Esophagus muscularis mucosa (tissue), 4 donors: ENCODE data around the gene ELANE. TPM values are rescaled to one million over a fixed set of nuclear protein-coding genes. Genes with fewer than 3 reads are reported as not detected.

Experiments used
- DNase-seq: peaks from one replicate; pipeline ENCODE4 v3.0.0-alpha.2; 2017; ENCODE audit errors: extremely low spot score
- H3K27ac ChIP-seq, 4 donors: fragments of 200-600 bp; sonication (generic); replicated peaks in 1 of 4; 1 replicate in 3 of 4; 2 replicates in 1 of 4; pipeline ENCODE4 v1.5.1; 2016 to 2019; ENCODE audit warnings: mild to moderate bottlenecking in 1 of 4
- H3K27me3 ChIP-seq, 4 donors: fragments of 200-600 bp; sonication (generic); one replicate each; pipeline versions ENCODE4 v1.5.1 to v1.6.0; 2016 to 2019
- H3K36me3 ChIP-seq, 4 donors: fragments of 200-600 bp; sonication (generic); one replicate each; pipeline ENCODE4 v1.5.1; 2016 to 2019
- H3K4me1 ChIP-seq, 4 donors: fragments of 200-600 bp; sonication (generic); one replicate each; pipeline ENCODE4 v1.5.1; 2016 to 2019
- H3K4me3 ChIP-seq, 4 donors: fragments of 200-600 bp; sonication (generic); 1 replicate in 2 of 4; 2 replicates in 2 of 4; pipeline ENCODE4 v1.5.1; 2016 to 2019; ENCODE audit warnings: mild to moderate bottlenecking in 4 of 4, moderate library complexity in 1 of 4
- H3K9me3 ChIP-seq, 4 donors: fragments of 200-600 bp; sonication (generic); 1 replicate in 3 of 4; 2 replicates in 1 of 4; pipeline ENCODE4 v1.5.1; 2016 to 2019
- EP300 ChIP-seq: sonication (generic); formaldehyde crosslinking; IDR thresholded peaks from one replicate; pipeline ENCODE4 v1.6.1; 2017; ENCODE audit warnings: antibody characterized with exemption
- POLR2A ChIP-seq: fragments of 450-650 bp; IDR thresholded peaks from one replicate; pipeline ENCODE4 v1.6.1; 2017; ENCODE audit warnings: antibody characterized with exemption, moderate library complexity, mild to moderate bottlenecking, low read depth
- POLR2AphosphoS5 ChIP-seq, 2 donors: sonication (generic); formaldehyde crosslinking; IDR thresholded peaks; one replicate each; pipeline ENCODE4 v1.6.1; 2017; ENCODE audit warnings: antibody characterized with exemption in 2 of 2
- WGBS: methylation state at CpG from one replicate; pipeline ENCODE4 v1.1.5; 2018; 5-methylcytosine and 5-hydroxymethylcytosine counted together
- intact Hi-C: fragments of 100-400 bp; cut with DNase I; formaldehyde crosslinking; loops from one replicate; pipeline ENCODE4 v1.15.1; 2023
- total RNA-seq, 4 donors: library from RNA; depleted of rRNA; stranded (reverse); fragments of >200 nt; gene quantifications; one replicate each; pipeline versions ENCODE4 v1.1.0 to v1.2.1, GENCODE V29; 2016
- TF ChIP-seq, protein P1 (sequence below), 3 experiments: fragments of 200-600 bp in 2 of 3; fragments of 450-650 bp in 1 of 3; sonication (generic) in 2 of 3; IDR thresholded peaks; one replicate each; pipeline ENCODE4 v1.5.1; 2017 to 2019; ENCODE audit warnings: antibody characterized with exemption in 3 of 3, mild to moderate bottlenecking in 2 of 3, moderate library complexity in 1 of 3

Gene ELANE
- total RNA-seq, 4 donors from 2014 or later, result 0.45 to 3.3 (median 1.6) TPM

DNA sequence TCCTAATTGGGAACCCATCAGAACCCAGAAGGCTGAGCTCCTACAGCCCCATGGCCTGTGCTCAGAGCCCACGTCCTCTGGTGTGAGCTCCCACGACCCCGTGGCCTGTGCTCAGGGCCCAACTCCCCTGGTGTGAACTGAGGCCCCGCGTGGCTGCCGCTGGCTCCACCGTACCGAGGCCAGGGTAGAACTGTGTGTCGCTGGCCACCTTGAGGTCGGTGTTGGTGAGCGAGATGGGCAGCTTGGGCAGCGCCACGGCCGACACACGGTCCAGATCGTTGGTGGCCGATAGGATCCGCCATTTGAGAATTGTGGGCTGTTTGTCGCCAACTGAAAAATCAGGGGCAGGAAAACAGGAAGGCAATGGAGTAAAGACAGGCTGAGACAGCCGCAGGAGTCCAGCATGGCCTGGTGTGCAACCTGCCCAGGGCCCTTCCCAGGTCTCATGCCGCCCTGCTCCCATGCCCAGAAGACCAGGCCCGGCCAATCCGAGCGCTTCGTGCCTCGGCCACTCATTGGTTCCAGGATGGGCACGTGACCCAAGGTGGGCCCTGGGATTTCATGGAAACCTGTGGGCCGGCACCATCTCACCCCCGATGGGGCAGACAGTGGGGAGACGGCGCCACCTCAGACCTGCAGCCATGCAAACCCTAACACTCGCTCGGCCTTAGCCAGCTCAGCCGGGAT lies 29.4 kb downstream of the ELANE start:
- H3K4me1 ChIP-seq, result no peaks in the 10 kb centered on the region
- no peak overlapping the region for H3K4me3 ChIP-seq
- 96% methylated on average over 31 of the region's 34 CpGs for WGBS
- H3K9me3 ChIP-seq, result no peaks in the 10 kb centered on the region
- no peak for DNase-seq
- H3K27ac ChIP-seq, result no peak overlapping the region
- TF ChIP-seq EP300 (no peak), POLR2A (no peak), POLR2AphosphoS5 (IDR thresholded peaks at IDR 0.05) (no peak)
- TF ChIP-seq, protein P1, sequence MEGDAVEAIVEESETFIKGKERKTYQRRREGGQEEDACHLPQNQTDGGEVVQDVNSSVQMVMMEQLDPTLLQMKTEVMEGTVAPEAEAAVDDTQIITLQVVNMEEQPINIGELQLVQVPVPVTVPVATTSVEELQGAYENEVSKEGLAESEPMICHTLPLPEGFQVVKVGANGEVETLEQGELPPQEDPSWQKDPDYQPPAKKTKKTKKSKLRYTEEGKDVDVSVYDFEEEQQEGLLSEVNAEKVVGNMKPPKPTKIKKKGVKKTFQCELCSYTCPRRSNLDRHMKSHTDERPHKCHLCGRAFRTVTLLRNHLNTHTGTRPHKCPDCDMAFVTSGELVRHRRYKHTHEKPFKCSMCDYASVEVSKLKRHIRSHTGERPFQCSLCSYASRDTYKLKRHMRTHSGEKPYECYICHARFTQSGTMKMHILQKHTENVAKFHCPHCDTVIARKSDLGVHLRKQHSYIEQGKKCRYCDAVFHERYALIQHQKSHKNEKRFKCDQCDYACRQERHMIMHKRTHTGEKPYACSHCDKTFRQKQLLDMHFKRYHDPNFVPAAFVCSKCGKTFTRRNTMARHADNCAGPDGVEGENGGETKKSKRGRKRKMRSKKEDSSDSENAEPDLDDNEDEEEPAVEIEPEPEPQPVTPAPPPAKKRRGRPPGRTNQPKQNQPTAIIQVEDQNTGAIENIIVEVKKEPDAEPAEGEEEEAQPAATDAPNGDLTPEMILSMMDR (IDR thresholded peaks at IDR 0.05), result no peak
- peaks cover 53 to 98% (median 87%) of the 10 kb centered on the region in 4 donors for H3K36me3 ChIP-seq
- no peaks in the 10 kb centered on the region for H3K27me3 ChIP-seq
- intact Hi-C loops, result no loop called here

DNA sequence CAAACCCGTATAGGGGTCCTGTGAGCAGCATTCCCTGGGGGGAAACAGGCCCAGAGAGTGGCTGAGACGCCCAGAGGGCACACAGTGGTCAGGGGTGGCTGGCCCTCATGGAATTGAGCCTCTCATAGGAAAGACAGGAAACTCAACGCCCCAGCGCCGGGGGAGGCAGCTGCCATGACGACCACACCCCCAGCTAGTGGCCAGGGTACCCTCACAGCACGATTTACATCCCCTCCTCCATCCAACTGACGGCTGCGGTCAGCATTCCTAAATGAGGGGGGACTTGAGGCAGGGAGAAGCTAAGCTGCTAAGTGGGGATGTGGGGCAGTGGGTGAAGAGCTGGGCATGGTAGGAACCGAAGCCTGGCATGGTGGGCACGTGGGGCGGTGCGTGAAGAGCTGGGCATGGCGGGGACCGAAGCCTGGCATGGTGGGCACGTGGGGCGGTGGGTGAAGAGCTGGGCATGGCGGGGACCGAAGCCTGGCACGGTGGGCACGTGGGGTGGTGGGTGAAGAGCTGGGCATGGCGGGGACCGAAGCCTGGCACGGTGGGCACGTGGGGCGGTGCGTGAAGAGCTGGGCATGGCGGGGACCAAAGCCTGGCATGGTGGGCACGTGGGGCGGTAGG lies 30.9 kb downstream of the ELANE start:
- intact Hi-C loops, result no loop called here
- WGBS, result 92% methylated on average over 25 of the region's 30 CpGs

DNA sequence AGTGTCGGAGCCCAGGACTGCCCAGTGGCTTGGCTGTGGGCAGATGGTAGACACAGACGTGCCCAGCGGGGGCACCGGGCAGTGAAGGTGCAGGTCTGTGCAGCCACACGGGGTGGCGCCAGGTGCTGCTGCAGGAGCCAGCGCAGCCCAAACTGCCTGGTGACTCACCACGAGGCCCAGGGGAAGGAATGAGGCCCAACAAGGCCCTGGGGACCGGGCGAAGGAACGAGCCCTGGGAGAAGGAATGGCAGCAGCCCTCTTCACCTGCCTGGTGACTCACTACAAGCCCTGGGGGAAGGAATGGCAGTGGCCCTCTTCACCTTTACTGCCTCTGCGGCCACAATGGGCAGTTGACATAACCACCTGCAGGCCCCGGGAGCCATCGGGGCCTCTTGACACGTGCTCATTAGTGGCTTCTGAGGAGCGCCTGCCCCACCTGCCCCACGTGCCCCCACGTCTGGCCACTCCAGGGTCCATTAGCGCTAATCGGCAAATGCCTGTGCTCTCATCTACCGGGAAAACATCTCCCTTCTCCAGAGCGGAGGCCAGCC lies 31.6 kb downstream of the ELANE start:
- H3K9me3 ChIP-seq, result no peaks in the 10 kb centered on the region
- H3K27me3 ChIP-seq, result no peaks in the 10 kb centered on the region
- no peak overlapping the region for H3K4me3 ChIP-seq
- peaks cover 52 to 100% (median 94%) of the 10 kb centered on the region in 4 donors for H3K36me3 ChIP-seq
- no peak overlapping the region for H3K27ac ChIP-seq
- no peaks in the 10 kb centered on the region for H3K4me1 ChIP-seq
- DNase-seq, result no peak
- no peak for TF ChIP-seq EP300
- TF ChIP-seq POLR2A, result no peak
- TF ChIP-seq POLR2AphosphoS5 (IDR thresholded peaks at IDR 0.05), result no peak
- TF ChIP-seq, protein P1 (IDR thresholded peaks at IDR 0.05), result no peak
- WGBS, result 88% methylated on average over 14 of the region's 22 CpGs
- intact Hi-C loops, result no loop called here

More for the DNA sequence above, 30.9 kb downstream of the ELANE start:
- Histone ChIP-seq H3K4me1 (no peaks in the 10 kb centered on the region), H3K27me3 (no peaks in the 10 kb centered on the region), H3K27ac (no peak overlapping the region), H3K36me3 (peaks cover 48 to 98% (median 89%) of the 10 kb centered on the region in 4 donors), H3K4me3 (no peak overlapping the region), H3K9me3 (no peaks in the 10 kb centered on the region)
- no peak for TF ChIP-seq EP300
- DNase-seq, result no peak

DNA sequence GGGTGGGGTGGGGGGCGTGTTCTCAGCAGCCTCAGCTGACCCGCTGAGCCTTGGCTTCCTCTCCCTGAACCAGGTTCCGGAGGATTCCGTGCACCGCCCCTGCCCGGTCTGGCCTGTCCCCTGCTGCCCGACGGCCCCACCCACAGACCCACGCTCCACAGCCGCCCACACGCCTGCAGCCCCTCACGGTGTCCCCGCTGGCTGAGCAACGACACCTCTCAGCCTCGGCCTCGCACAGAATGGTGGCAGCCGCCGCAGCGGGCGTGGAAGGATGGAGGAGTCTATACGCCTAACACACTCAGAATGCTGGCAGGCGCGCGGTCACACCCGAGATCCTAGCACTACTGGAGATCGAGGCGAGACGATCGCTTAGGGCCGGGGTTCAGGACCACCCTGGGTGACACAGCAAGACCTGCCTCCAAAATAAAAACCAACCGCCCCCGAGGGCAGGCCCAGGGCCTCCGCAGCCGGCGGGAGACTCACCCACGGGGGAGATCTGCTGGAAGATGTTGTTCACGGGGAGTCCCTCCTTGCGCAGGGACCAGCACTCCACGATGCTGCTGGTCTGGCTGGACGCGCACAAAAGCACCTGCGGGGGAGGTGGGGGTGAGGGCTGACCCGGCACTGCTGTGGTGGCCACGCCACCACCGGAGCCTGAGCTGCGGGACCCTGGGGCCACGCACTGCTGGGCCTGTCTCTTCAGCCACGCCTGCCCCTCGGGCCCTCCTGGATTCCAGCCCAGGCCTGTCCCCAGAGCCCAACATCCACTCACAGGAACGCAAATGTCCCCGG lies 32.5 kb downstream of the ELANE start:
- WGBS, result 90% methylated on average over 9 of the region's 51 CpGs
- Histone ChIP-seq H3K27me3 (no peaks in the 10 kb centered on the region), H3K36me3 (peaks cover 55 to 100% (median 95%) of the 10 kb centered on the region in 4 donors), H3K27ac (no peak overlapping the region), H3K9me3 (no peaks in the 10 kb centered on the region), H3K4me3 (no peak overlapping the region), H3K4me1 (no peaks in the 10 kb centered on the region)
- DNase-seq, result no peak
- TF ChIP-seq POLR2A (no peak), POLR2AphosphoS5 (IDR thresholded peaks at IDR 0.05) (no peak), EP300 (no peak)
- TF ChIP-seq, protein P1 (IDR thresholded peaks at IDR 0.05), result no peak
- intact Hi-C loops, result no loop called here
